ENCODE measurements around the gene SCYGR3. TPM values are rescaled to one million over a fixed set of nuclear protein-coding genes. Genes with fewer than 3 reads are reported as not detected.
A peak's percentile ranks its signal among the peaks of the same experiment; 100 is the strongest.

Gene SCYGR3
- total RNA-seq, 1 experiment from 2014 or later: not detected

DNA sequence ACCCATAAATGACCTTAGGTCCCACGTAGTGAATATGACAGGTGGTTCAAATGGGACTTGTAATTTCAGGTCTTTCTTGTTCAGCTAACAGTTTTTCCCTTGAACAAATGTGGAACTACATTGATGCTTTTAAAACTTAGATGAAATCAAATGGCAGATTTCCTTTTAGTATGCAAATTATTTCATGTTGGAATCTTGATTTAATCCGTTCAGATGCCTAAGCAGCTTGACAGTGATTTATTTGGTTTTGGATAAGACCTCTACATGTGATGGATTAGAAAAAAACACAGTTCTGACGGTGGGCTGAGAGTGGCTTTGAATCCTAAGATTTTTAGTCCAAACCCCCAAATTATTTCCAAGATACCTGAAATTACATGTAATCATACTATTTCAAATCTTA lies 19.6 kb upstream of the SCYGR3 start:
- DNase-seq (no peak), ATAC-seq (no peak)
- no TSS peak for BruUV-seq (replicated peaks)
- Histone ChIP-seq H3K4me3 (ENCODE audit: low read length) (no peak overlapping the region), H2AFZ (ENCODE audit: low read length) (no peak overlapping the region), H3K27ac (ENCODE audit: low read length) (no peak overlapping the region), H3K9me3 (ENCODE audit: low read length) (no peaks in the 10 kb centered on the region), H3K27me3 (ENCODE audit: low read length) (no peaks in the 10 kb centered on the region), H3K9ac (ENCODE audit: low read length) (no peak overlapping the region), H3K4me2 (ENCODE audit: low read length) (no peak overlapping the region), H3F3A (ENCODE audit: low read length, unreplicated experiment) (no peaks in the 10 kb centered on the region), H3K36me3 (ENCODE audit: low read depth, low read length) (no peaks in the 10 kb centered on the region), H3K4me1 (ENCODE audit: insufficient read depth, low read length) (no peaks in the 10 kb centered on the region), H4K20me1 (ENCODE audit: low read length) (no peaks in the 10 kb centered on the region), H3K9me2 (replicated peaks; ENCODE audit: low read length) (no peaks in the 10 kb centered on the region), H3K79me2 (ENCODE audit: low read length) (no peaks in the 10 kb centered on the region)
- CTCF ChIA-PET: no interaction called here
- TF ChIP-seq, protein P1, sequence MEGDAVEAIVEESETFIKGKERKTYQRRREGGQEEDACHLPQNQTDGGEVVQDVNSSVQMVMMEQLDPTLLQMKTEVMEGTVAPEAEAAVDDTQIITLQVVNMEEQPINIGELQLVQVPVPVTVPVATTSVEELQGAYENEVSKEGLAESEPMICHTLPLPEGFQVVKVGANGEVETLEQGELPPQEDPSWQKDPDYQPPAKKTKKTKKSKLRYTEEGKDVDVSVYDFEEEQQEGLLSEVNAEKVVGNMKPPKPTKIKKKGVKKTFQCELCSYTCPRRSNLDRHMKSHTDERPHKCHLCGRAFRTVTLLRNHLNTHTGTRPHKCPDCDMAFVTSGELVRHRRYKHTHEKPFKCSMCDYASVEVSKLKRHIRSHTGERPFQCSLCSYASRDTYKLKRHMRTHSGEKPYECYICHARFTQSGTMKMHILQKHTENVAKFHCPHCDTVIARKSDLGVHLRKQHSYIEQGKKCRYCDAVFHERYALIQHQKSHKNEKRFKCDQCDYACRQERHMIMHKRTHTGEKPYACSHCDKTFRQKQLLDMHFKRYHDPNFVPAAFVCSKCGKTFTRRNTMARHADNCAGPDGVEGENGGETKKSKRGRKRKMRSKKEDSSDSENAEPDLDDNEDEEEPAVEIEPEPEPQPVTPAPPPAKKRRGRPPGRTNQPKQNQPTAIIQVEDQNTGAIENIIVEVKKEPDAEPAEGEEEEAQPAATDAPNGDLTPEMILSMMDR (conservative IDR thresholded peaks at IDR 0.05; ENCODE audit: low read depth, low read length): no peak
- TF ChIP-seq EZH2 (IDR thresholded peaks at IDR 0.05; ENCODE audit: low read length, unreplicated experiment) (no peak), EZH2phosphoT487 (IDR thresholded peaks at IDR 0.05; ENCODE audit: borderline replicate concordance, low read length) (no peak)
- POLR2A ChIA-PET (ENCODE audit: unreplicated experiment): no interaction called here
- intact Hi-C loops (cut with micrococcal nuclease): no loop called here

- no peak overlapping the region for H3K9ac ChIP-seq (ENCODE audit: low read length)
- H3F3A ChIP-seq (ENCODE audit: low read length, unreplicated experiment): no peaks in the 10 kb centered on the region
- peak; percentile 19 for DNase-seq
- H3K9me3 ChIP-seq (ENCODE audit: low read length): no peaks in the 10 kb centered on the region
- TF ChIP-seq, protein P1 (conservative IDR thresholded peaks at IDR 0.05; ENCODE audit: low read depth, low read length): no peak
- no peak for TF ChIP-seq EZH2phosphoT487 (IDR thresholded peaks at IDR 0.05; ENCODE audit: borderline replicate concordance, low read length)
- TF ChIP-seq EZH2 (IDR thresholded peaks at IDR 0.05; ENCODE audit: low read length, unreplicated experiment): no peak
- H3K4me1 ChIP-seq (ENCODE audit: insufficient read depth, low read length): no peaks in the 10 kb centered on the region
- POLR2A ChIA-PET (ENCODE audit: unreplicated experiment): no interaction called here
- no peak overlapping the region for H2AFZ ChIP-seq (ENCODE audit: low read length)
- ATAC-seq: no peak
- no peak overlapping the region for H3K4me3 ChIP-seq (ENCODE audit: low read length)
- no peaks in the 10 kb centered on the region for H3K79me2 ChIP-seq (ENCODE audit: low read length)
- no peaks in the 10 kb centered on the region for H4K20me1 ChIP-seq (ENCODE audit: low read length)
- BruUV-seq (replicated peaks): no TSS peak
- CTCF ChIA-PET: no interaction called here
- H3K27me3 ChIP-seq (ENCODE audit: low read length): no peaks in the 10 kb centered on the region
- intact Hi-C loops (cut with micrococcal nuclease): no loop called here
- H3K9me2 ChIP-seq (replicated peaks; ENCODE audit: low read length): no peaks in the 10 kb centered on the region
- H3K4me2 ChIP-seq (ENCODE audit: low read length): no peak overlapping the region
- no peak overlapping the region for H3K27ac ChIP-seq (ENCODE audit: low read length)
- H3K36me3 ChIP-seq (ENCODE audit: low read depth, low read length): no peaks in the 10 kb centered on the region
These were observed 18.2 kb upstream of the SCYGR3 start for GRCh38 chr2:227632827-227633226.

GRCh38 chr2:227630322-227630721 lies 15.7 kb upstream of the SCYGR3 start:
- no peak overlapping the region for H3K4me3 ChIP-seq (ENCODE audit: low read length)
- no peaks in the 10 kb centered on the region for H3K79me2 ChIP-seq (ENCODE audit: low read length)
- H3K9me2 ChIP-seq (replicated peaks; ENCODE audit: low read length): no peaks in the 10 kb centered on the region
- ATAC-seq (no peak), DNase-seq (no peak)
- TF ChIP-seq, protein P1 (conservative IDR thresholded peaks at IDR 0.05; ENCODE audit: low read depth, low read length): no peak
- TF ChIP-seq EZH2phosphoT487 (IDR thresholded peaks at IDR 0.05; ENCODE audit: borderline replicate concordance, low read length) (no peak), EZH2 (IDR thresholded peaks at IDR 0.05; ENCODE audit: low read length, unreplicated experiment) (no peak)
- no peak overlapping the region for H3K27ac ChIP-seq (ENCODE audit: low read length)
- no peaks in the 10 kb centered on the region for H3K9me3 ChIP-seq (ENCODE audit: low read length)
- H3K36me3 ChIP-seq (ENCODE audit: low read depth, low read length): no peaks in the 10 kb centered on the region
- H3K4me1 ChIP-seq (ENCODE audit: insufficient read depth, low read length): no peaks in the 10 kb centered on the region
- POLR2A ChIA-PET (ENCODE audit: unreplicated experiment): no interaction called here
- H3K27me3 ChIP-seq (ENCODE audit: low read length): no peaks in the 10 kb centered on the region
- H3K4me2 ChIP-seq (ENCODE audit: low read length): no peak overlapping the region
- intact Hi-C loops (cut with micrococcal nuclease): no loop called here
- no TSS peak for BruUV-seq (replicated peaks)
- no peak overlapping the region for H3K9ac ChIP-seq (ENCODE audit: low read length)
- CTCF ChIA-PET: no interaction called here
- no peaks in the 10 kb centered on the region for H4K20me1 ChIP-seq (ENCODE audit: low read length)
- H3F3A ChIP-seq (ENCODE audit: low read length, unreplicated experiment): no peaks in the 10 kb centered on the region
- H2AFZ ChIP-seq (ENCODE audit: low read length): no peak overlapping the region

All from PC-3 (cell line).